Panc1 (cell line): ENCODE data around the gene CAMK4. TPM values are rescaled to one million over a fixed set of nuclear protein-coding genes. Genes with fewer than 3 reads are reported as not detected.

Source experiments
- ATAC-seq: fragments of 200-7000 bp; cut with Tn5 transposase; 2 replicates; pipeline ENCODE4 v1.9.1; 2020; ENCODE audit warnings: mild to moderate bottlenecking, moderate library complexity
- BruUV-seq: library from RNA; stranded (reverse); fragments of 400-500 nt; replicated peaks from 2 replicates; lab custom pipeline; 2021; lab: Mats Ljungman, UMichigan
- CTCF ChIA-PET: fragments of 300-600 bp; sonication (Branson Sonifier 250); formaldehyde crosslinking; loops from one replicate; lab custom pipeline; 2022; ENCODE audit warnings: antibody characterized with exemption; lab: Charles Lee
- POLR2A ChIA-PET: fragments of 300-600 bp; sonication (Branson Sonifier 250); formaldehyde crosslinking; loops from one replicate; lab custom pipeline; 2022; ENCODE audit warnings: antibody characterized with exemption; lab: Charles Lee
- DNase-seq: peaks from one replicate; pipeline ENCODE4 v3.0.0-alpha.2; 2010; ENCODE audit warnings: low read depth, low spot score
- H3K27ac ChIP-seq: 2 replicates; pipeline ENCODE4 v1.5.1; 2011; ENCODE audit warnings: mild to moderate bottlenecking, low read length, inconsistent platforms
- H3K27me3 ChIP-seq: fragments of 200-500 bp; sonication (Bioruptor generic); 2 replicates; pipeline ENCODE4 v1.6.0; 2014; ENCODE audit warnings: low read length, inconsistent platforms; ENCODE audit not compliant: control insufficient read depth, insufficient read depth
- H3K36me3 ChIP-seq: fragments of 200-500 bp; sonication (Bioruptor generic); 2 replicates; pipeline ENCODE4 v1.5.1; 2014; ENCODE audit warnings: inconsistent platforms, mild to moderate bottlenecking, low read length, moderate library complexity; ENCODE audit not compliant: control insufficient read depth, insufficient read depth
- H3K4me1 ChIP-seq: 2 replicates; pipeline ENCODE4 v1.5.1; 2011; ENCODE audit warnings: inconsistent platforms, mild to moderate bottlenecking, low read length, moderate library complexity; ENCODE audit not compliant: control insufficient read depth, insufficient read depth
- H3K4me3 ChIP-seq, 2 experiments: 2 replicates each; pipeline ENCODE4 v1.5.1; 2011 to 2012; ENCODE audit warnings: low read depth in 2 of 2, low read length in 2 of 2, mild to moderate bottlenecking in 2 of 2, inconsistent platforms in 1 of 2, moderate library complexity in 1 of 2
- H3K9me3 ChIP-seq: fragments of 200-500 bp; sonication (Bioruptor generic); 2 replicates; pipeline ENCODE4 v1.5.1; 2014; ENCODE audit warnings: low read depth, mild to moderate bottlenecking, inconsistent platforms, low read length, moderate library complexity; ENCODE audit not compliant: control insufficient read depth, insufficient read depth
- CTCF ChIP-seq: fragments of 450-650 bp; IDR thresholded peaks from 2 replicates; pipeline ENCODE4 v1.5.1; 2017; ENCODE audit warnings: mild to moderate bottlenecking
- POLR2AphosphoS5 ChIP-seq: IDR thresholded peaks from 2 replicates; pipeline ENCODE4 v1.6.1; 2012; ENCODE audit warnings: mild to moderate bottlenecking, low read depth, low read length, moderate library complexity
- SIN3A ChIP-seq: IDR thresholded peaks from 2 replicates; pipeline ENCODE4 v1.6.1; 2012; ENCODE audit warnings: low read depth, mild to moderate bottlenecking, low read length, moderate library complexity, borderline replicate concordance; ENCODE audit not compliant: insufficient read depth
- TCF7L2 ChIP-seq: IDR thresholded peaks from 2 replicates; pipeline ENCODE4 v1.6.1; 2011; ENCODE audit warnings: mild to moderate bottlenecking, low read depth, low read length, inconsistent platforms
- in situ Hi-C: cut with HindIII; loops from 2 replicates; pipeline ENCODE4 v1.10.0; 2016; ENCODE audit warnings: low sequenced_read_pairs, low pct_unique_long_range_greater_than_20kb
- intact Hi-C: fragments of 100-400 bp; cut with micrococcal nuclease; formaldehyde crosslinking; loops from one replicate; pipeline ENCODE4 v1.10.0; 2022; ENCODE audit not compliant: unreplicated experiment
- total RNA-seq: library from RNA; stranded (reverse); gene quantifications from one replicate; pipeline ENCODE4 v1.2.1, GENCODE V29; 2021; ENCODE audit not compliant: unreplicated experiment
- TF ChIP-seq, protein P1 (sequence below), 2 experiments: IDR thresholded peaks; 2 replicates each; pipeline ENCODE4 v1.6.1; 2011 to 2012; ENCODE audit warnings: low read depth in 2 of 2, control low read depth in 1 of 2, low read length in 1 of 2, mild to moderate bottlenecking in 1 of 2, moderate library complexity in 1 of 2; ENCODE audit not compliant: insufficient read depth in 1 of 2

Gene CAMK4
- total RNA-seq, 1 experiment from 2014 or later: 0.39 TPM

DNA sequence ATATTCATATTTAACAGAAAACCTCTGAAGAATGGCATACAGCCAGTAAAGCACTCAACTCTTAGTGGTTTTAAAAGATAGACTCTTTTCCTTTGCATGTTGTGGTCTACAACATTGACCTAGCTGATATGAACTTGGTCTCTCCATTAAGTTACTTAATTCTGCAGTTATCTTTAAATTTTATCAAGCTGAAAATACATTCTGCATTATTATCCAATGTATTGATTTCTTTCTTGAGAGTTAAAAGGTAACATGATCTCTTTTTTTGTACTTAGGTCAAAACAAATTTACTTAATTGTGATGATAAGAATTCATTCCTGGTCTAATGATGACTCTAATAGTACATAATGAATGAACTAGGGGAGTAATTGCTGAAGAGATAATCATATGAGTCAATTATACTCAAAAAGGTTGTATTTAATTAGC is 155.2 kb downstream of the CAMK4 start:
- no peaks in the 10 kb centered on the region for H3K27me3 ChIP-seq
- no peak overlapping the region for H3K4me3 ChIP-seq
- in situ Hi-C loops: no loop called here
- ChIA-PET POLR2A (no interaction called here), CTCF (no interaction called here)
- H3K4me1 ChIP-seq: no peaks in the 10 kb centered on the region
- DNase-seq (no peak), ATAC-seq (no peak)
- intact Hi-C loops: no loop called here
- no TSS peak for BruUV-seq
- H3K36me3 ChIP-seq: no peaks in the 10 kb centered on the region
- no peaks in the 10 kb centered on the region for H3K9me3 ChIP-seq
- no peak overlapping the region for H3K27ac ChIP-seq
- TF ChIP-seq, protein P1, sequence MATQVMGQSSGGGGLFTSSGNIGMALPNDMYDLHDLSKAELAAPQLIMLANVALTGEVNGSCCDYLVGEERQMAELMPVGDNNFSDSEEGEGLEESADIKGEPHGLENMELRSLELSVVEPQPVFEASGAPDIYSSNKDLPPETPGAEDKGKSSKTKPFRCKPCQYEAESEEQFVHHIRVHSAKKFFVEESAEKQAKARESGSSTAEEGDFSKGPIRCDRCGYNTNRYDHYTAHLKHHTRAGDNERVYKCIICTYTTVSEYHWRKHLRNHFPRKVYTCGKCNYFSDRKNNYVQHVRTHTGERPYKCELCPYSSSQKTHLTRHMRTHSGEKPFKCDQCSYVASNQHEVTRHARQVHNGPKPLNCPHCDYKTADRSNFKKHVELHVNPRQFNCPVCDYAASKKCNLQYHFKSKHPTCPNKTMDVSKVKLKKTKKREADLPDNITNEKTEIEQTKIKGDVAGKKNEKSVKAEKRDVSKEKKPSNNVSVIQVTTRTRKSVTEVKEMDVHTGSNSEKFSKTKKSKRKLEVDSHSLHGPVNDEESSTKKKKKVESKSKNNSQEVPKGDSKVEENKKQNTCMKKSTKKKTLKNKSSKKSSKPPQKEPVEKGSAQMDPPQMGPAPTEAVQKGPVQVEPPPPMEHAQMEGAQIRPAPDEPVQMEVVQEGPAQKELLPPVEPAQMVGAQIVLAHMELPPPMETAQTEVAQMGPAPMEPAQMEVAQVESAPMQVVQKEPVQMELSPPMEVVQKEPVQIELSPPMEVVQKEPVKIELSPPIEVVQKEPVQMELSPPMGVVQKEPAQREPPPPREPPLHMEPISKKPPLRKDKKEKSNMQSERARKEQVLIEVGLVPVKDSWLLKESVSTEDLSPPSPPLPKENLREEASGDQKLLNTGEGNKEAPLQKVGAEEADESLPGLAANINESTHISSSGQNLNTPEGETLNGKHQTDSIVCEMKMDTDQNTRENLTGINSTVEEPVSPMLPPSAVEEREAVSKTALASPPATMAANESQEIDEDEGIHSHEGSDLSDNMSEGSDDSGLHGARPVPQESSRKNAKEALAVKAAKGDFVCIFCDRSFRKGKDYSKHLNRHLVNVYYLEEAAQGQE (IDR thresholded peaks at IDR 0.05; ENCODE audit: insufficient read depth in 1 of 2, low read depth in 2 of 2, low read length in 1 of 2): no peak
- TF ChIP-seq POLR2AphosphoS5 (no peak), SIN3A (no peak), TCF7L2 (no peak), CTCF (no peak)

GRCh38 chr5:111383288-111383970 is 159.2 kb downstream of the CAMK4 start:
- no peak for ATAC-seq
- no peak overlapping the region for H3K4me3 ChIP-seq
- BruUV-seq: no TSS peak
- in situ Hi-C loops (no loop called here), intact Hi-C loops (no loop called here)
- no peak for TF ChIP-seq POLR2AphosphoS5
- TF ChIP-seq SIN3A: no peak
- no peak for TF ChIP-seq CTCF
- TF ChIP-seq, protein P1 (IDR thresholded peaks at IDR 0.05; ENCODE audit: insufficient read depth in 1 of 2, low read depth in 2 of 2, low read length in 1 of 2): no peak
- no peak for TF ChIP-seq TCF7L2
- no peak overlapping the region for H3K27ac ChIP-seq
- ChIA-PET POLR2A (no interaction called here), CTCF (no interaction called here)
- H3K27me3 ChIP-seq: no peaks in the 10 kb centered on the region
- no peaks in the 10 kb centered on the region for H3K9me3 ChIP-seq
- no peaks in the 10 kb centered on the region for H3K36me3 ChIP-seq
- no peaks in the 10 kb centered on the region for H3K4me1 ChIP-seq
- DNase-seq: no peak
